HepG2 (cell line): Measurements from ENCODE around the gene EVA1A. TPM values are rescaled to one million over a fixed set of nuclear protein-coding genes. Genes with fewer than 3 reads are reported as not detected.

ENCODE experiments used
- ARNT ChIP-seq: fragments of 450-650 bp; IDR thresholded peaks from 2 replicates; pipeline ENCODE4 v1.6.1; 2017
- ASH2L ChIP-seq: fragments of 300-600, 200-600 bp; sonication (generic); IDR thresholded peaks from 2 replicates; pipeline ENCODE4 v1.7.0; 2017; ENCODE audit warnings: low read depth, mild to moderate bottlenecking, moderate library complexity, mixed read lengths, low read length; ENCODE audit not compliant: insufficient read length
- CHD4 ChIP-seq: fragments of 200-600 bp; sonication (generic); IDR thresholded peaks from 2 replicates; pipeline ENCODE4 v1.7.0; 2017; ENCODE audit warnings: mild to moderate bottlenecking, low read length, borderline replicate concordance
- CTCF ChIP-seq: sonication (generic); formaldehyde crosslinking; IDR thresholded peaks from 2 replicates; pipeline ENCODE4 v1.5.0; 2020; ENCODE audit warnings: mild to moderate bottlenecking, missing genetic modification reagents, moderate library complexity
- JARID2 ChIP-seq: sonication (generic); formaldehyde crosslinking; IDR thresholded peaks from 2 replicates; pipeline ENCODE4 v1.8.1; 2023; ENCODE audit warnings: missing genetic modification reagents, inconsistent platforms; ENCODE audit not compliant: insufficient replicate concordance
- MIXL1 ChIP-seq: IDR thresholded peaks from 2 replicates; pipeline ENCODE4 v1.6.1; 2016
- MTERF4 ChIP-seq: sonication (generic); formaldehyde crosslinking; IDR thresholded peaks from 2 replicates; pipeline ENCODE4 v1.8.0; 2023; ENCODE audit warnings: mild to moderate bottlenecking, missing genetic modification reagents
- NCOA5 ChIP-seq: sonication (generic); formaldehyde crosslinking; IDR thresholded peaks from 2 replicates; pipeline ENCODE4 v1.4.0; 2020; ENCODE audit warnings: missing genetic modification reagents
- NCOR1 ChIP-seq: fragments of 200-600 bp; sonication (generic); IDR thresholded peaks from 2 replicates; pipeline ENCODE4 v1.7.0; 2017; ENCODE audit warnings: antibody characterized with exemption, low read length, borderline replicate concordance
- POLR2AphosphoS2 ChIP-seq: IDR thresholded peaks from 2 replicates; pipeline ENCODE4 v1.6.1; 2011; ENCODE audit warnings: low read depth, low read length, improper control_type of control experiment
- PRMT3 ChIP-seq: sonication (generic); formaldehyde crosslinking; IDR thresholded peaks from 2 replicates; pipeline ENCODE4 v1.8.1; 2022; ENCODE audit warnings: low read depth, mild to moderate bottlenecking, moderate library complexity, missing genetic modification reagents, borderline replicate concordance
- PRPF4 ChIP-seq: fragments of 200-400 bp; formaldehyde crosslinking; IDR thresholded peaks from 2 replicates; pipeline ENCODE4 v1.6.1; 2016; ENCODE audit warnings: low read length, low read depth; ENCODE audit not compliant: poor library complexity, severe bottlenecking
- RCOR2 ChIP-seq: IDR thresholded peaks from 2 replicates; pipeline ENCODE4 v1.6.1; 2016; ENCODE audit warnings: missing biosample characterization, missing genetic modification reagents
- SALL2 ChIP-seq: sonication (generic); formaldehyde crosslinking; IDR thresholded peaks from 2 replicates; pipeline ENCODE4 v1.8.1; 2023; ENCODE audit warnings: mild to moderate bottlenecking, missing genetic modification reagents, inconsistent platforms
- SMC3 ChIP-seq: IDR thresholded peaks from 2 replicates; pipeline ENCODE4 v1.6.1; 2011; ENCODE audit warnings: low read length, improper control_type of control experiment
- SSRP1 ChIP-seq: IDR thresholded peaks from 2 replicates; pipeline ENCODE4 v1.6.1; 2016; ENCODE audit warnings: control low read depth
- UBTF ChIP-seq: sonication (generic); formaldehyde crosslinking; IDR thresholded peaks from 2 replicates; pipeline ENCODE4 v1.4.0; 2020; ENCODE audit warnings: mild to moderate bottlenecking, missing genetic modification reagents
- ZKSCAN1 ChIP-seq: fragments of 150-350 bp; IDR thresholded peaks from 2 replicates; pipeline ENCODE4 v1.6.1; 2014; ENCODE audit warnings: low read length
- ZMYM4 ChIP-seq: sonication (generic); formaldehyde crosslinking; IDR thresholded peaks from 2 replicates; pipeline ENCODE4 v1.8.1; 2023; ENCODE audit warnings: mild to moderate bottlenecking, missing genetic modification reagents
- ZNF205 ChIP-seq: IDR thresholded peaks from 2 replicates; pipeline ENCODE4 v1.6.1; 2018; ENCODE audit warnings: missing biosample characterization, missing genetic modification reagents
- ZNF331 ChIP-seq: sonication (generic); formaldehyde crosslinking; IDR thresholded peaks from 2 replicates; pipeline ENCODE4 v1.4.0; 2020; ENCODE audit warnings: missing genetic modification reagents
- ZNF552 ChIP-seq: sonication (generic); formaldehyde crosslinking; IDR thresholded peaks from 2 replicates; pipeline ENCODE4 v1.9.0; 2022; ENCODE audit warnings: missing genetic modification reagents, mild to moderate bottlenecking, borderline replicate concordance
- ZNF619 ChIP-seq: sonication (generic); formaldehyde crosslinking; IDR thresholded peaks from 2 replicates; pipeline ENCODE4 v1.4.0; 2020; ENCODE audit warnings: mild to moderate bottlenecking, missing genetic modification reagents
- ZNF644 ChIP-seq: IDR thresholded peaks from 2 replicates; pipeline ENCODE4 v1.6.1; 2016; ENCODE audit warnings: low read depth
- ZNF780A ChIP-seq: sonication (generic); formaldehyde crosslinking; IDR thresholded peaks from 2 replicates; pipeline ENCODE4 v1.8.0; 2022; ENCODE audit warnings: mild to moderate bottlenecking, missing genetic modification reagents, moderate library complexity
- polyA plus RNA-seq, 8 experiments: library from polyadenylated mRNA; depleted of rRNA in 3 of 8; stranded (reverse) in 7 of 8; unstranded in 1 of 8; fragments of >200 nt; fragmentation: Illumina TruSeq in 4 of 8; extraction: Trizol in 4 of 8; gene quantifications; 2 replicates each; pipeline versions ENCODE4 v1.2.1 to v1.2.3, GENCODE V29; 2011 to 2016; ENCODE audit warnings: low read depth in 4 of 8, missing spikeins in 1 of 8, mixed read lengths in 1 of 8; ENCODE audit not compliant: insufficient read depth in 1 of 8
- total RNA-seq, 5 experiments: library from RNA; depleted of rRNA; stranded (reverse); fragments of >200 nt; fragmentation: Illumina TruSeq; extraction: Trizol; gene quantifications; 2 replicates each; pipeline ENCODE4 v1.2.3, GENCODE V29; 2016; ENCODE audit warnings: low read depth in 1 of 5
- TF ChIP-seq, protein P1 (sequence below): IDR thresholded peaks from 2 replicates; pipeline ENCODE4 v1.6.1; 2016; ENCODE audit warnings: mild to moderate bottlenecking, missing biosample characterization, missing genetic modification reagents
- TF ChIP-seq, protein P2 (sequence below): sonication (generic); formaldehyde crosslinking; IDR thresholded peaks from 2 replicates; pipeline ENCODE4 v1.9.0; 2021; ENCODE audit warnings: missing genetic modification reagents, mild to moderate bottlenecking, borderline replicate concordance

The EVA1A gene
- total and polyA plus RNA-seq, 2 of the 13 experiments (the other 11 are each of a cell fraction or from before 2014, with no cell fraction given): 57.5 to 57.8 TPM

DNA sequence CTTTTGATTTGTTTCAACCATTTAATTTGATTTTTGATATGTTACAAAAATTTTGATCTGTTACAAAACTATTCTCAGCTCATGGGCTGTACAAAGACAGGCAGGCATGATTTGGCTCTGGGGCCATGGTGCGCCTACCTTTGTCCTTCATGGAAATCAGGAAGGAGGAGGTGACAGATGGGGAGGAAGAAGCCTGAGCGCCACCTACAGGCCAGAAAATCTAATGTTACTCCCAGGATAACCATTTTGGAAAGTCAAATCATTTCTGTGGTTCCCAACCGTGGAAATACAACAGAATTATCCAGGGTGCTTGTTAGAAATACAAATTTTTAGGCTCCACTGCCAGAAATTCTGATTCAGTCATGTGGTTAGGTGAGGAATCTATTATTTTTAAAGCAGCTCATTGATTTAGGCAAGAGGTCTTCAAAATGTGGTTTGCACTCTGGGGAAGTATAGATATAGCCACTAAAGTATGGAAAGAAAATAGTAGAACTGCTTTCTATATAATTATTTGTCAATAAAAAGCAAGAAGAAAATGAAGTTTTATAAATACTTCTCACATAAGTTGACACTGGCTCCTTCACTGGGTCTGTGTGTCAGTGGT, 93.9 kb downstream of the EVA1A start (continued):
- TF ChIP-seq, protein P1, sequence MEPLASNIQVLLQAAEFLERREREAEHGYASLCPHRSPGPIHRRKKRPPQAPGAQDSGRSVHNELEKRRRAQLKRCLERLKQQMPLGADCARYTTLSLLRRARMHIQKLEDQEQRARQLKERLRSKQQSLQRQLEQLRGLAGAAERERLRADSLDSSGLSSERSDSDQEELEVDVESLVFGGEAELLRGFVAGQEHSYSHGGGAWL (CRISPR knock-in tag): no peak
- peak; percentile 26; the same call in 1 of the 2 replicates for TF ChIP-seq SMC3
- TF ChIP-seq ZNF552 (CRISPR knock-in tag): no peak
- no peak for TF ChIP-seq NCOA5 (CRISPR knock-in tag)
- TF ChIP-seq POLR2AphosphoS2: no peak
- no peak for TF ChIP-seq MTERF4 (CRISPR knock-in tag)
- TF ChIP-seq, protein P2, sequence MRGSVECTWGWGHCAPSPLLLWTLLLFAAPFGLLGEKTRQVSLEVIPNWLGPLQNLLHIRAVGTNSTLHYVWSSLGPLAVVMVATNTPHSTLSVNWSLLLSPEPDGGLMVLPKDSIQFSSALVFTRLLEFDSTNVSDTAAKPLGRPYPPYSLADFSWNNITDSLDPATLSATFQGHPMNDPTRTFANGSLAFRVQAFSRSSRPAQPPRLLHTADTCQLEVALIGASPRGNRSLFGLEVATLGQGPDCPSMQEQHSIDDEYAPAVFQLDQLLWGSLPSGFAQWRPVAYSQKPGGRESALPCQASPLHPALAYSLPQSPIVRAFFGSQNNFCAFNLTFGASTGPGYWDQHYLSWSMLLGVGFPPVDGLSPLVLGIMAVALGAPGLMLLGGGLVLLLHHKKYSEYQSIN: no peak
- no peak for TF ChIP-seq ZNF331 (CRISPR knock-in tag)
- no peak for TF ChIP-seq CHD4
- TF ChIP-seq ZKSCAN1: no peak
- no peak for TF ChIP-seq NCOR1
- TF ChIP-seq ZNF619: no peak
- TF ChIP-seq UBTF (CRISPR knock-in tag): no peak
- peak; percentile 82 for TF ChIP-seq ZMYM4 (CRISPR knock-in tag)
- no peak for TF ChIP-seq SALL2 (CRISPR knock-in tag)
- TF ChIP-seq MIXL1 (CRISPR knock-in tag): no peak
- TF ChIP-seq RCOR2 (CRISPR knock-in tag): no peak
- no peak for TF ChIP-seq SSRP1 (CRISPR knock-in tag)
- TF ChIP-seq ARNT: no peak
- TF ChIP-seq ZNF780A (CRISPR knock-in tag): no peak
- TF ChIP-seq CTCF (CRISPR knock-in tag): peak; percentile 61
- TF ChIP-seq PRMT3: no peak
- peak; percentile 94 for TF ChIP-seq ZNF644 (CRISPR knock-in tag)
- no peak for TF ChIP-seq ZNF205
- no peak for TF ChIP-seq JARID2
- no peak for TF ChIP-seq ASH2L
- no peak for TF ChIP-seq PRPF4
